GM12865 (cell line): ENCODE data around the gene MGRN1.
"Not testable (repeated sequence)": the region's sequence is repeated elsewhere in the genome, so short reads cannot be mapped to it uniquely, and the experiment has no call there.

Source experiments
- DNase-seq: peaks from one replicate; pipeline ENCODE4 v3.0.0; 2010; ENCODE audit warnings: low read depth
- H3K4me3 ChIP-seq: 2 replicates; pipeline ENCODE4 v1.5.1; 2011; ENCODE audit warnings: mild to moderate bottlenecking, low read depth, low read length, control low read depth
- TF ChIP-seq, protein P1 (sequence below): IDR thresholded peaks from 2 replicates; pipeline ENCODE4 v1.5.1; 2011; ENCODE audit warnings: low read length, control low read depth, low read depth, inconsistent platforms; ENCODE audit not compliant: insufficient read depth; ENCODE audit errors: missing control alignments

MGRN1 gene

DNA sequence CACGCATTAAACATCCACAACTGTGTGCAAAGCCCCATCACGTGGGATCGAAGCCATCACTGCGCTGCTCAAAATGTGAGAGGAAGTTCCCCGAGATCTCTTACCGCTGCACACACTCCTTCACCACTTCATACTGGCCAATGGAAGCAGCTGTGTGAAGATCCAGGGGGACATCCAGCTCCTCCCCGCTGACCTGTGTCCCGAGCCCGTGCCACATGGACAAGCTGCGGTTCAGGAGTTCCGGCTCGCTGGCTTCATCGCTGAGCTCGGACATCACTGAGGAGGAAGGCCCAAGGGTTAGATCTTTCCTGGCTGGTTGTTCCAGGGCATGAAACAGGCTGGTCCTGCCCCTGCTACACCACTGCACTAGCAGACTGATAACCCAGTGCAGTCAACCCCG lies 105.2 kb downstream of the MGRN1 start:
- TF ChIP-seq, protein P1, sequence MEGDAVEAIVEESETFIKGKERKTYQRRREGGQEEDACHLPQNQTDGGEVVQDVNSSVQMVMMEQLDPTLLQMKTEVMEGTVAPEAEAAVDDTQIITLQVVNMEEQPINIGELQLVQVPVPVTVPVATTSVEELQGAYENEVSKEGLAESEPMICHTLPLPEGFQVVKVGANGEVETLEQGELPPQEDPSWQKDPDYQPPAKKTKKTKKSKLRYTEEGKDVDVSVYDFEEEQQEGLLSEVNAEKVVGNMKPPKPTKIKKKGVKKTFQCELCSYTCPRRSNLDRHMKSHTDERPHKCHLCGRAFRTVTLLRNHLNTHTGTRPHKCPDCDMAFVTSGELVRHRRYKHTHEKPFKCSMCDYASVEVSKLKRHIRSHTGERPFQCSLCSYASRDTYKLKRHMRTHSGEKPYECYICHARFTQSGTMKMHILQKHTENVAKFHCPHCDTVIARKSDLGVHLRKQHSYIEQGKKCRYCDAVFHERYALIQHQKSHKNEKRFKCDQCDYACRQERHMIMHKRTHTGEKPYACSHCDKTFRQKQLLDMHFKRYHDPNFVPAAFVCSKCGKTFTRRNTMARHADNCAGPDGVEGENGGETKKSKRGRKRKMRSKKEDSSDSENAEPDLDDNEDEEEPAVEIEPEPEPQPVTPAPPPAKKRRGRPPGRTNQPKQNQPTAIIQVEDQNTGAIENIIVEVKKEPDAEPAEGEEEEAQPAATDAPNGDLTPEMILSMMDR, result no peak
- H3K4me3 ChIP-seq, result no peak overlapping the region
- DNase-seq, result no peak

DNA sequence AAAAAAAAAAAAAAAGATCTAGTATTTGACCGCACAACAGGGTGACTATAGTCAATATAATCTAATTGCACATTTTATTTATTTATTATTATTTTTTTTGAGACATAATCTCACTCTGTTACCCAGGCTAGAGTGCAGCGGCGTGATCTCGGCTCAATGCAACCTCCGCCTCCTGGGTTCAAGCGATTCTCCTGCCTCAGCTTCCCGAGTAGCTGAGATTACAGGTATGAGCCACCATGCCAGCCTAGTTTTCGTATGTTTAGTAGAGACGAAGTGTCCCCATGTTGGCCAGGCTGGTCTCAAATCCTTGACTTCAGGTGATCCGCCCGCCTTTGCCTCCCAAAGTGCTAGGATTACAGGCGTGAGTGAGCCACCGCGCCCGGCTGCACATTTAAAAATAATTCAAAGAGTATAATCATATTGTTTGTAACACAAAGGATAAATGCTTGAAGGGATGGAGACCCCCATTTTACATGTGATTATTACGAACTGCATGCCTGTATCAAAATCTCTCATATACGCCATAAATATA lies 108.7 kb downstream of the MGRN1 start:
- TF ChIP-seq, protein P1, result no peak
- no peak for DNase-seq
- H3K4me3 ChIP-seq, result peak overlapping the region; percentile 98

GRCh38 chr16:4733747-4734062 lies 109.1 kb downstream of the MGRN1 start:
- peak overlapping the region; percentile 98 for H3K4me3 ChIP-seq
- no peak for DNase-seq
- TF ChIP-seq, protein P1, result no peak

DNA sequence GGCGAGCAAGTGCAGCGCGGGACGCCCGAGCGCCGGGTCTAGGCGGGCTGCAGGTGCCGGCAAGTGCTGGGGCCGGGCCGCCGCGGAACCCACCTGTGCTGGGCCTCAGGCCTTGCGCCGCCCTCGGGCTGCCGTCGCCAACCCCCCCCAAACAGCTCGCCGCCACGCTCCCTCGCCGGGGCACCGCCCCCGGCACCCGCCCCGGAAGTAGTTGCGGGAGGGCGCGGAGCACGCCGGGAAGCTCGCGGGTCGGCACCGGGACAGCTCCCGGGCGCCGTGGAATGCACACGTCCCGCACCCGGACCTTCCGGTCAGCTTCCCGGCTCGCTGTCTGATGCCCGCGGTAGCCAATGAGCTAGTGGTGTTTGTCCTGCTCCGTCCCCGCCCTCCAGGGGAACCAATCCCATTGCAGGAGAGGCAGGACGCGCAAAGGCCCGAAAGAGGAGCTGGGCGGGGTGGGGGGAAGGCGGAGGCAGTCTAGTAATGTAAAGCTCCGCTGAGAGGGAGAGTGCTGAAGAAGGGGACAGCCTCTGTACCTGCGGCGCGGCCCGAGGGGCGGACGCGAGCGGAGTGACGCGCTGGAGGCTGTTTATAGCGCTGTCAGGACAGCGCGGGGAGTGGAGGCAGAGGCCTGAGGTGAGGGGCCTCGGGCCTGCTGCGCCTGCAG lies 109.6 kb downstream of the MGRN1 start, which contains the start of the genes ANKS3 and DNAAF8:
Gene ANKS3, minus strand, starts transcription at position 209 of the 667 bp plus-strand sequence. CDS start 4,122 bp downstream, outside the sequence.
Gene DNAAF8, plus strand, starts transcription at position 475 of the 667 bp plus-strand sequence. CDS start 1,978 bp downstream, outside the sequence.
- H3K4me3 ChIP-seq, result peak within 1 kb of the TSS; percentile 98
- TF ChIP-seq, protein P1, result no peak
- peak; percentile 95 for DNase-seq

- DNase-seq, result peak; percentile 92
- peak overlapping the region; percentile 98 for H3K4me3 ChIP-seq
- TF ChIP-seq, protein P1, result no peak
Measured at GRCh38 chr16:4734730-4735535, 110.3 kb downstream of the MGRN1 start.

DNA sequence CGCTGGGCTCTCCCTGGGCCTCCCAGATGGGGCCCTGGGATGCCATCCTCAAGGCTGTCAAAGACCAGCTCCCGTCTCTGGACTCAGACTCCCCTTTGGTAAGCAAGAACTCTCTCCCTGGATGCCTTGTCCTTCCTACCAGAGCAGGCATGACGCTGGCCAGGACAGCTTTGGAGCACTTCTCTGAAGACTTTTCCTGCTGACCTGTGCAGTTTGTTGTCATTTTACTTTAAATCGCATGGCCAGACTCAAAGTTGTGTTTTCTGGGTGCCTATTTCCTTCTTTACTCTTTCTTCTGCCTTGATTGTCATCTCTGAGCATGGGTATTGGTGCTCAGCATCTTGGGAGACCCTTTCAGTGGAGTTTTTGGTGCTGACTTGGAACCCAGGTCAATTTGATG lies 111.9 kb downstream of the MGRN1 start:
- H3K4me3 ChIP-seq, result no peak overlapping the region
- DNase-seq, result no peak
- TF ChIP-seq, protein P1, result no peak

GRCh38 chr16:4737545-4737944 lies 112.9 kb downstream of the MGRN1 start:
- H3K4me3 ChIP-seq, result no peak overlapping the region
- TF ChIP-seq, protein P1, result no peak
- DNase-seq, result no peak

GRCh38 chr16:4738370-4738769 lies 113.7 kb downstream of the MGRN1 start:
- not testable (repeated sequence) for H3K4me3 ChIP-seq, DNase-seq
